ENCODE data around the gene NFATC2.

- TF ChIP-seq CTCF (conservative IDR thresholded peaks at IDR 0.05 in 1 of 2, IDR thresholded peaks at IDR 0.05 in 1 of 2; ENCODE audit: extremely low read depth in 1 of 2, insufficient read depth in 1 of 2, low read depth in 1 of 2, low read length in 2 of 2) (no peak), EZH2 (IDR thresholded peaks at IDR 0.05; ENCODE audit: borderline replicate concordance, low read length) (no peak)
Observed at GRCh38 chr20:51487076-51487475, 55.4 kb downstream of the NFATC2 start.

All from mammary epithelial cell (primary cell).